ENCODE data around the gene ALDH1L1.

ALDH1L1 gene

DNA sequence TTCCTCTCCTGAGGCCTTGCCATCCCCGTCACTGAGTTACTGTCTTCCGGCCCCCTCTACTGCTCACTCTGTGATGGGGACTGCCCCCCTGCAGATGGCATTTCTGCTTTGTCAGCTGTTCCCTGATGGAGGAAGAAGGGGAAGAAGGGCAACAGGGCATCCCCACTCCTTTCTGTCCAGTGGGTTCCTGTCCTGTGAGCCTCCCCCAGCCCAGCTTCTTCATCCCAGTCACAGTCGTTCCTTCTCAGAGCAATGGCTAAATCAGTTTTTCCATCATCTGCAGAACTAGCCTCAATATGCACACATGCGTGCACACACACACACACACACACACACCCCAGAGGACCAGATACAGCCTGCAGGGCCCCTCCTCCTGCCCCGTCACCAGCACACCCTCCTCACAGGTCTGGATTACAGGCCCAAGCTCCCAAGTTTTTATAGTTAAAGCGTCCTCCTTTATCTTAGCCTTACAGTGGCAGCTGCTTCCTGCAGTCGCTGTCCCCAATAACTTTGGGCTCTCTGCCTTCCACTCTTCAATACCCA is 21.4 kb downstream of the ALDH1L1 start:
- DNase-seq (ENCODE audit: low read depth, low spot score): no peak
- no peak overlapping the region for H3K9ac ChIP-seq (ENCODE audit: insufficient read length, low read depth)
- H3K27me3 ChIP-seq (ENCODE audit: insufficient read depth, insufficient read length): no peaks in the 10 kb centered on the region
- no peak overlapping the region for H3K4me3 ChIP-seq (ENCODE audit: insufficient read length, low read depth)
- no peaks in the 10 kb centered on the region for H3K4me1 ChIP-seq (ENCODE audit: insufficient read depth, insufficient read length)
- TF ChIP-seq ZNF274 (IDR thresholded peaks at IDR 0.05; ENCODE audit: low read depth, low read length) (no peak), SUZ12 (IDR thresholded peaks at IDR 0.05; ENCODE audit: extremely low read depth, insufficient read depth, insufficient read length) (no peak), YY1 (IDR thresholded peaks at IDR 0.05; ENCODE audit: insufficient read depth, insufficient read length) (no peak)
- peaks cover 8% of the 10 kb centered on the region; the same call in 1 of the 2 replicates for H3K9me3 ChIP-seq (ENCODE audit: insufficient read depth, low read length)
- H3K36me3 ChIP-seq (ENCODE audit: insufficient read depth, insufficient read length, low read length): no peaks in the 10 kb centered on the region

DNA sequence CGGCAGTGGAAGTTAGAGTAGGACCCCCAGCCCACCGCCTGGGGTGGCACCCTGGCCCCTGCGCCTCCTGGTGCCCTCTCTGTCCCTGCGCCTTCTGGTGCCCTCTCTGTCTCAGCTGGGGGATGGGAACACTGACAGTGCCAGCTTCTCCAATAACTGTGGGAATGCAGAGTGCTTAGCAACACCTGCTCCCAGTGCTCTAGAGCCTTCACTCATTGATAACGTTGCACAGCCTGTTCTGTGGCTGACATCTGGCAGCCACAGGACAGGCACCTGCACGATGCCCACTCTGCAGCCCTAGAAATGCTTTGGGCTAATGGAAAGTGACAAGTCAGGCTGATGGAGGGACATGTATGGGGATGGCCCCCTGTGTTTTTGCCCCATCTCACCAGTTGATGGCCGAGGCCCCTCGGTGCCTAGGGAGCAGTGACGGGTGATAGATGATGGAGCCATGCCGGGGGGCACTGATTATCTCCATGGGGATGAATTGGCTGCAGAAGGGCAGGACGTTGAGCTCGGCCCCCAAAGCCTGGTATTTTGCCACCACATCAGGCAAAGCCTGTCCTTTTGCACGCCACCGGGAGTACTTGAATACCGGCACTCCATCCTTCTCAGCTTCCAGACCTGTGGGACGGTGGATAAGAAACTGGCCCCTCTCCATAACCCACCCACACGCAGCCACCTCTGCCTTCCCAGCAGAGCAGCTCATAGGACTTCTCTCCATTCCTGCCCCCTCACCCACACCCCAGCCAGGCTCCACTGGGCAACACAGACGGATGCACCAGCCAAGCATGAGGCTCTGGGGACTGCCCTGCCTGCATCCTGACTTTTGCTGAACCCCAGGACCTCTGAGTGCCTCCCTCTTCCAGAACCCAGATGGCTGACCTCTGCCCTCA is 22.1 kb downstream of the ALDH1L1 start:
- no peak overlapping the region for H3K4me3 ChIP-seq (ENCODE audit: insufficient read length, low read depth)
- DNase-seq (ENCODE audit: low read depth, low spot score): no peak
- TF ChIP-seq ZNF274 (IDR thresholded peaks at IDR 0.05; ENCODE audit: low read depth, low read length) (no peak), SUZ12 (IDR thresholded peaks at IDR 0.05; ENCODE audit: extremely low read depth, insufficient read depth, insufficient read length) (no peak), YY1 (IDR thresholded peaks at IDR 0.05; ENCODE audit: insufficient read depth, insufficient read length) (no peak)
- no peak overlapping the region for H3K9ac ChIP-seq (ENCODE audit: insufficient read length, low read depth)
- H3K36me3 ChIP-seq (ENCODE audit: insufficient read depth, insufficient read length, low read length): no peaks in the 10 kb centered on the region
- H3K9me3 ChIP-seq (ENCODE audit: insufficient read depth, low read length): peaks cover 8% of the 10 kb centered on the region; the same call in 1 of the 2 replicates
- H3K27me3 ChIP-seq (ENCODE audit: insufficient read depth, insufficient read length): no peaks in the 10 kb centered on the region
- H3K4me1 ChIP-seq (ENCODE audit: insufficient read depth, insufficient read length): no peaks in the 10 kb centered on the region

DNA sequence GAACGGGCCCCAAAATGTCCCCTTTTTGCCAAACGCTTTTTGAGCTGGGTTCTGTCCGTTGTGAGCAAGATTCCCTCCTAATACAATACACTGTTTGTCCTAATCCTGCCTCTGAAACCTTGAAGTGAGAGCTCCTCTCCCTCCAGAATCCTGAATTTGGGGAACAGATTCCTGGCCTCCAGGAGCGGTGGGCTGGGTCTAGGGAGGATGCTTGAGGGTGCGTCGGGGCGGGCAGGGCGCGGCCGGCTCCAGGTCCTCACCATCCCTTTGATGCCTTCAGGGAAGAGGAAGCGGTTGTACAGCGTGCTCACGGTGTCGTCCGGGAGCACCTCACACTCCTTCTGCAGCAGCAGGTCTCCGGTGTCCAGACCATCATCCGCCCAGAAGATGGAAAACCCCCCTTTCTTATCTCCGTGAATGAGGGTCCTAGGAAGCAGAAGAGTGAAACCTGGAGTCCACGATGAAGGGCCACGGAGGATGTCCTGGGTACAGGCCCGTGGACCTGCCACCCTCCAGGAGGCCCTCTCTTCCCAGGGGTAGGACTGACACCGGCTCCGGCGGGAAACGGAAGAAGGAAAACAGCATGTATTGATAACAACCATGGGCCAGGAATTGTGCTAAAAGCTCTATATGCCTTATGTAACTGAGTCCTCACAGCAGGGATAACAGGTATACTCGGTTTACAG is 23.2 kb downstream of the ALDH1L1 start:
- TF ChIP-seq SUZ12 (IDR thresholded peaks at IDR 0.05; ENCODE audit: extremely low read depth, insufficient read depth, insufficient read length): no peak
- no peak for TF ChIP-seq YY1 (IDR thresholded peaks at IDR 0.05; ENCODE audit: insufficient read depth, insufficient read length)
- TF ChIP-seq ZNF274 (IDR thresholded peaks at IDR 0.05; ENCODE audit: low read depth, low read length): no peak
- Histone ChIP-seq H3K27me3 (ENCODE audit: insufficient read depth, insufficient read length) (no peaks in the 10 kb centered on the region), H3K9ac (ENCODE audit: insufficient read length, low read depth) (no peak overlapping the region), H3K9me3 (ENCODE audit: insufficient read depth, low read length) (peaks cover 8% of the 10 kb centered on the region; the same call in 1 of the 2 replicates), H3K4me3 (ENCODE audit: insufficient read length, low read depth) (no peak overlapping the region), H3K4me1 (ENCODE audit: insufficient read depth, insufficient read length) (no peaks in the 10 kb centered on the region), H3K36me3 (ENCODE audit: insufficient read depth, insufficient read length, low read length) (no peaks in the 10 kb centered on the region)
- DNase-seq (ENCODE audit: low read depth, low spot score): no peak

DNA sequence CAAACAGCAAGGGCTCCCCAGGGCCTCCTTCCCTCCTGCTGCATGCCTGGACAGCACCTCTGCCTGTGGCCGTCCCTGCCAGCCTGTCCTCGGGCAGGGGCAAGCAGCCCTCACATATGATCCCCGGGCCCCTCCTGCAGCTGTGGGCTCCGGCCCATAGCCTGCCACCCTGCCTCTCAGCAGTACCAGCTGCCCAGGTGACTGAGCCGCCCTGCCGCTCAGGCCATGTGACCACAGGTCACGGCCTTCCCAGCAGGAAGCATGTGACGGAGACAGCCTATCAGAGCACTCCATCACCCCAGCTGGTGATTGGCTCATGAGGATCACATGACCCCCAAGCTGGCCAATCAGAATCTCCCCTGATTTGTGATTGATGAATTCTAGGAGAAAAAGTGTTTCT is 23.9 kb downstream of the ALDH1L1 start:
- peaks cover 8% of the 10 kb centered on the region; the same call in 1 of the 2 replicates for H3K9me3 ChIP-seq (ENCODE audit: insufficient read depth, low read length)
- H3K9ac ChIP-seq (ENCODE audit: insufficient read length, low read depth): no peak overlapping the region
- H3K4me3 ChIP-seq (ENCODE audit: insufficient read length, low read depth): no peak overlapping the region
- no peaks in the 10 kb centered on the region for H3K36me3 ChIP-seq (ENCODE audit: insufficient read depth, insufficient read length, low read length)
- H3K4me1 ChIP-seq (ENCODE audit: insufficient read depth, insufficient read length): no peaks in the 10 kb centered on the region
- no peak for DNase-seq (ENCODE audit: low read depth, low spot score)
- TF ChIP-seq SUZ12 (IDR thresholded peaks at IDR 0.05; ENCODE audit: extremely low read depth, insufficient read depth, insufficient read length): no peak
- TF ChIP-seq YY1 (IDR thresholded peaks at IDR 0.05; ENCODE audit: insufficient read depth, insufficient read length): no peak
- no peak for TF ChIP-seq ZNF274 (IDR thresholded peaks at IDR 0.05; ENCODE audit: low read depth, low read length)
- no peaks in the 10 kb centered on the region for H3K27me3 ChIP-seq (ENCODE audit: insufficient read depth, insufficient read length)

DNA sequence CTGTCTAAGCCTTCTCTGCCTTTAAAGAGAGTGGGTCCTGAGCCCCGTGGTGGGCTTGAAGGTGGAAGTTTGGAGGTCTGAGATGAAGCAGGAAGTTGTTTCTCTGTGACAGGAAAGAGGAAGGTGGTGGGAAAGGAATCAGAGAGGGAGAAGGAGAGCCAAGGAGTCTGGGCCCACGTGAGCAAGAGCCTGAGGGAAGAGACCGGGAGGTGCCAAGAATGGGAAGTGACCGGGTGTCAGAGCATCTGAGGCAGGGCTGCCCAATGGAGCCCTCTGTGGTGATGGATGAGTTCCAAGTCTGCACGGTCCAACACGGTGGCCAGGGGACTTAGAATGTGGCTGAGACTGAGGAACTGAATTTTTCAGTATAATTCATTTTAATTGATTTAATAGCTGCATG is 24.6 kb downstream of the ALDH1L1 start:
- no peak for DNase-seq (ENCODE audit: low read depth, low spot score)
- H3K9ac ChIP-seq (ENCODE audit: insufficient read length, low read depth): no peak overlapping the region
- H3K27me3 ChIP-seq (ENCODE audit: insufficient read depth, insufficient read length): no peaks in the 10 kb centered on the region
- no peak for TF ChIP-seq SUZ12 (IDR thresholded peaks at IDR 0.05; ENCODE audit: extremely low read depth, insufficient read depth, insufficient read length)
- no peak for TF ChIP-seq YY1 (IDR thresholded peaks at IDR 0.05; ENCODE audit: insufficient read depth, insufficient read length)
- no peak for TF ChIP-seq ZNF274 (IDR thresholded peaks at IDR 0.05; ENCODE audit: low read depth, low read length)
- H3K4me1 ChIP-seq (ENCODE audit: insufficient read depth, insufficient read length): no peaks in the 10 kb centered on the region
- H3K4me3 ChIP-seq (ENCODE audit: insufficient read length, low read depth): no peak overlapping the region
- H3K36me3 ChIP-seq (ENCODE audit: insufficient read depth, insufficient read length, low read length): no peaks in the 10 kb centered on the region
- peaks cover 8% of the 10 kb centered on the region; the same call in 1 of the 2 replicates for H3K9me3 ChIP-seq (ENCODE audit: insufficient read depth, low read length)

DNA sequence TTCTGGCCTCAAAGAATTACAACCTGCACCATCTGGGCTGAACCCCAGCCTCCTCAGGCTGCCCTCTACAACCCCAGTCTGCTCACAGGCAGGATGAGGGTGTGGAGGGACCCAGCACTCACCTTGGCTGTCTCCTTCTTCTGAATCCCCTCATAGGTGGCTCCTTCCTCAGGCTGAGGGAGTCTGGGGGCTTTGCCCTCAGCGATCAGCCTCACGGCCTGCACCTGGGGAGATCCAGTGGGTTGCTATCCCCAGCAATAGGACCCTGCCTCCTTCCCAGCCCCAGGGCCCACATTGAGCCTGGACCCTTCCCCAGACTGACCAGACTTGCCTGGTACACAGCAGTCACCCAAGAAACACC is 25.1 kb downstream of the ALDH1L1 start:
- H3K4me3 ChIP-seq (ENCODE audit: insufficient read length, low read depth): no peak overlapping the region
- no peaks in the 10 kb centered on the region for H3K36me3 ChIP-seq (ENCODE audit: insufficient read depth, insufficient read length, low read length)
- H3K27me3 ChIP-seq (ENCODE audit: insufficient read depth, insufficient read length): no peaks in the 10 kb centered on the region
- peaks cover 8% of the 10 kb centered on the region; the same call in 1 of the 2 replicates for H3K9me3 ChIP-seq (ENCODE audit: insufficient read depth, low read length)
- DNase-seq (ENCODE audit: low read depth, low spot score): no peak
- TF ChIP-seq ZNF274 (IDR thresholded peaks at IDR 0.05; ENCODE audit: low read depth, low read length): no peak
- no peak for TF ChIP-seq SUZ12 (IDR thresholded peaks at IDR 0.05; ENCODE audit: extremely low read depth, insufficient read depth, insufficient read length)
- no peak for TF ChIP-seq YY1 (IDR thresholded peaks at IDR 0.05; ENCODE audit: insufficient read depth, insufficient read length)
- H3K9ac ChIP-seq (ENCODE audit: insufficient read length, low read depth): no peak overlapping the region
- no peaks in the 10 kb centered on the region for H3K4me1 ChIP-seq (ENCODE audit: insufficient read depth, insufficient read length)
